Activated naive CD8-positive, alpha-beta T cell treated with anti-CD3 and anti-CD28 coated beads, Interleukin-2, amount 50 U/mL, for 24 hours (primary cell): ENCODE results near the gene AKR1D1.
A peak's percentile ranks its signal among the peaks of the same experiment; 100 is the strongest.
"Not testable (repeated sequence)": the region's sequence is repeated elsewhere in the genome, so short reads cannot be mapped to it uniquely, and the experiment has no call there.

ENCODE experiments used
- ATAC-seq: fragments of 150-1000 bp; cut with Tn5 transposase; one replicate; pipeline ENCODE4 v1.10.0; 2021
- DNase-seq: peaks from one replicate; pipeline ENCODE4 v3.0.0; 2021
- H3K27ac Mint-ChIP-seq: one replicate; pipeline ENCODE4 v1.8.0; 2021; ENCODE audit warnings: mild to moderate bottlenecking, mixed read lengths
- H3K27me3 Mint-ChIP-seq: one replicate; pipeline ENCODE4 v1.8.0; 2021; ENCODE audit warnings: mixed read lengths
- H3K36me3 Mint-ChIP-seq: one replicate; pipeline ENCODE4 v1.8.0; 2021; ENCODE audit warnings: low read depth, mixed read lengths
- H3K4me1 Mint-ChIP-seq: one replicate; pipeline ENCODE4 v1.8.0; 2021; ENCODE audit warnings: mixed read lengths
- H3K4me3 Mint-ChIP-seq: one replicate; pipeline ENCODE4 v1.8.0; 2021; ENCODE audit warnings: mild to moderate bottlenecking, moderate library complexity, mixed read lengths
- H3K9me3 Mint-ChIP-seq: one replicate; pipeline ENCODE4 v1.8.0; 2021; ENCODE audit warnings: mixed read lengths

Gene AKR1D1

DNA sequence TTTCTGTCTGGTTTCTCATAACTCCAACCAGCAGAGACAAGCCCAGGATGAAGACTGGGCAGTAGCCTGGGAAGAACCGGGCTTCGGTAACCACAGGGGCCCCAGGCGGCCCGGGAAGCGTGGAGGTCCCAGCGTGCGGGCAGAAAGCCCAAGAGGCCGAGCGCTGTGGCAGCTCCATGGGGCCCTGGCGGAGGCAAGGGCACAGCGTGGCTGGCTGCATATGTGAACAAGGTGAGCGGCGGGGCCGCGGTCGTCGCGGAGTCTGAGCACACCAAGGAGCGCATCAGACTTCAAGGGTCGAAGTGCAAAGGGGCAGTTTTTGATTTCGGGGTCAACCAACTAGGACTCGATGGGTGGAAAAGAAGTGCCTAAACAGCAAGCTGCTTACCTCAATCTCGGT, 45.9 kb downstream of the AKR1D1 start:
- Mint-ChIP-seq H3K4me3 (no peak overlapping the region), H3K4me1 (peaks cover 2% of the 10 kb centered on the region), H3K36me3 (no peaks in the 10 kb centered on the region), H3K27me3 (no peaks in the 10 kb centered on the region), H3K27ac (no peak overlapping the region), H3K9me3 (no peaks in the 10 kb centered on the region)
- ATAC-seq (no peak), DNase-seq (no peak)

DNA sequence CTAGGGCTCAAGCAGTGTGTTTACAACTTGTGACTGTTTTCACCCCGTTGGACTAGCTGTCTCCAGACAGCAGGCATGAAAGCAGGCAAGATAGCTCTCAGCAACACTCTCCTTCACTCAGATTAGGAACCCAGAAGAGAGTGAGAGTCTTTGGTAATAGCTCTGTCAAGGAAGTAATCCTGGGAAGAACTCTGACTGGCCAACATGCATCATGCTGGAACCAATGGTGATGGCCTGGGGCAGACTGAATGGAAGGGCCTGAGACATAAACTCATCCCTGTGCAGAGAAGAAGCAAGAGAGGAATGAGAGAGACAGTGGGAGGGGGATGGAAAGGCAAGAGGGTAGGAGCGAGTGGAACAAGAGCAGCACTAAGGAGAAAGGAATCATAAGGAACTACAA, 48.9 kb downstream of the AKR1D1 start:
- Mint-ChIP-seq H3K27me3 (no peaks in the 10 kb centered on the region), H3K27ac (no peak overlapping the region), H3K4me3 (no peak overlapping the region), H3K9me3 (no peaks in the 10 kb centered on the region), H3K36me3 (no peaks in the 10 kb centered on the region), H3K4me1 (peaks cover 2% of the 10 kb centered on the region)
- DNase-seq, result no peak
- ATAC-seq, result no peak

DNA sequence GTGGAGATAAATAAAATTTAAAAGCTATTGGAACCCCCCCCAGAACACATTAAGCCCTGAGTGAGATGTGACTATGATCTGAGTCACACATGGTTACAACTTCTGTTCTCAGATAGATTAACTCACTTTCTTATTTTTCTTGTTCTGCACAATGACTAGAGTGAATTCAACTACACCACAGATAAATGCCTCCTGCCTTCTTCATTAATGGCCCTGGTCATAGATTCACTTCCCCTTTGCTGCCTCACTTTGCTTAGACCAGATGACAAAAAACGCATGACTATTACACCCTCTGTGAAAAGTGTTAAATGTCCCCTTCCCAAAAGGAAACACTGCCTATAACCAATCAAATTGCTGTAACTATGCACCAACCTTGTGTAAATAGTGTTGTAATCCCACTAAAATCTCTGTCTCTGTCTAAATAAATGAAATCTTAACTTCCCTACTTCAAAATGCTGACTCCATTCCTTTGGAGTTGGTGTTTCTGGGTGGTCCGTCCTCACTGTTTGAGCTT, 49.4 kb downstream of the AKR1D1 start:
- ATAC-seq, result no peak

DNA sequence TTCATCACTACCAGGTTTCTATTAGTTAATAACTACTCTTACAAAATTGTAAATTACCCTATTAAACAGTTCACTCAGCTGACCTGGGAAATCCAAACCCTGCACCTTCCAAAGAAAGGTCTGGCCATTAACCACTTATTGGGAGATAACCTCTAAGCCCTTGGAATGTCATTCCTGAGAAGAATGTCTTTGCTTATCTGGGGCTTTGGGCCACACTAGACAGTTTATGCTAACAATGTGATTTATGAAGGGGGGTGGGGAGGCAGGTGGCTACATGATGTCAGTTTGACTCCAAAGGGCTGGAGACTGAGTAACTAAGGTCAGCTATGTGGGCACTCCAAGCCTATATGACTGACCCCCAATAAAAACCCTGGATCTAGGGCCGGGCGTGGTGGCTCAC, 50.7 kb downstream of the AKR1D1 start:
- Mint-ChIP-seq H3K27me3 (no peaks in the 10 kb centered on the region), H3K4me1 (peaks cover 2% of the 10 kb centered on the region), H3K9me3 (no peaks in the 10 kb centered on the region), H3K27ac (no peak overlapping the region), H3K36me3 (no peaks in the 10 kb centered on the region), H3K4me3 (no peak overlapping the region)
- ATAC-seq (no peak), DNase-seq (no peak)

More for the DNA sequence above, 49.4 kb downstream of the AKR1D1 start:
- Mint-ChIP-seq H3K27me3 (no peaks in the 10 kb centered on the region), H3K9me3 (no peaks in the 10 kb centered on the region), H3K36me3 (no peaks in the 10 kb centered on the region), H3K4me1 (peaks cover 2% of the 10 kb centered on the region), H3K27ac (no peak overlapping the region), H3K4me3 (no peak overlapping the region)
- no peak for DNase-seq

DNA sequence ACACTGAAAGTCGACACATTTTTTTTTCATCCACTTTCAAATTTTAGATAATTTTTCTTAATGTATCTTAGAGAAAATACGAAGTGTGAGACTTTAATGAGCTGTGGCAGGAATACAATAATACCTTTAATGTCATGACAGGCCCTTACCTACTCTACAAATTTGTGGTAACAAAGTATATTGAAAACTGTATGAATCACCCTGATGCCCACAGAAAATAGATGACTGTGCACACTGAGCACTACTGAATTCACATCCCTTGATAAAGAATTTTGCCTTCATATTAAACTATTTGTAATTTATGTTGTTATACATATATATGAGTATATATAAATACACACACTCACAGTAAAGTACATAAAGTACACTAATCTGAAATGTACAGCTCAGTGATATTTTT, 51.7 kb downstream of the AKR1D1 start:
- ATAC-seq (no peak), DNase-seq (no peak)
- H3K9me3 Mint-ChIP-seq, result no peaks in the 10 kb centered on the region
- peaks cover 2% of the 10 kb centered on the region for H3K4me1 Mint-ChIP-seq
- no peak overlapping the region for H3K27ac Mint-ChIP-seq
- no peaks in the 10 kb centered on the region for H3K27me3 Mint-ChIP-seq
- no peak overlapping the region for H3K4me3 Mint-ChIP-seq
- H3K36me3 Mint-ChIP-seq, result no peaks in the 10 kb centered on the region

DNA sequence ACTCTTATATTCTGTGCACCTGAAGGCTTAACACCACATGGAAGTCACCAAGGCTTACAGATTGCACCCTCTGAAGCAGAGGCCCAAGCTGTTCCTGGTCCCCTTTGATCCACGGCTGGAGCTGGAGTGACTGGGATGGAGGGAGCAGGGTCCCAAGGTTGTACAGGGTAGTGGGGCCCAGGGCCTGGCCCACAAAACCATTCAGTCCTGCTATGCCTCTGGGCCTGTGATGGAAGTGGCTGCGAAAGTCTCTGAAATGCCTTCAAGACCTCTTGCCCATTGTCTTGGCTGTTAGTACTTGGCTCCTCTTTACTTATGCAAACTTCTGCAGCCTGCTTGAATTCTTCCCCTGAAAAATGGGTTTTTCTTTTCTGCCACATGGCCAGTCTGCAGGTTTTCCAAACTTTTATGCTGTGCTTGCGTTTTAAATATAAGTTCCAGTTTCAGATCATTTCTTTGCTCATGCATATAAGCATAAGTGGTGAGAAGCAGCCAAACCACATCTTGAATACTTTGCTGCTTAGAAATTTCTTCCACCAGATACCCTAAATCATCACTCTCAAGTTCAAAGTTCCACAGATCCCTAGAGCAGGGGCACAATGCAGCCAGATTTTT, 53.4 kb downstream of the AKR1D1 start:
- Mint-ChIP-seq H3K9me3 (no peaks in the 10 kb centered on the region), H3K27ac (no peak overlapping the region), H3K36me3 (no peaks in the 10 kb centered on the region), H3K4me1 (peaks cover 2% of the 10 kb centered on the region), H3K27me3 (no peaks in the 10 kb centered on the region), H3K4me3 (no peak overlapping the region)
- no peak for ATAC-seq
- no peak for DNase-seq

DNA sequence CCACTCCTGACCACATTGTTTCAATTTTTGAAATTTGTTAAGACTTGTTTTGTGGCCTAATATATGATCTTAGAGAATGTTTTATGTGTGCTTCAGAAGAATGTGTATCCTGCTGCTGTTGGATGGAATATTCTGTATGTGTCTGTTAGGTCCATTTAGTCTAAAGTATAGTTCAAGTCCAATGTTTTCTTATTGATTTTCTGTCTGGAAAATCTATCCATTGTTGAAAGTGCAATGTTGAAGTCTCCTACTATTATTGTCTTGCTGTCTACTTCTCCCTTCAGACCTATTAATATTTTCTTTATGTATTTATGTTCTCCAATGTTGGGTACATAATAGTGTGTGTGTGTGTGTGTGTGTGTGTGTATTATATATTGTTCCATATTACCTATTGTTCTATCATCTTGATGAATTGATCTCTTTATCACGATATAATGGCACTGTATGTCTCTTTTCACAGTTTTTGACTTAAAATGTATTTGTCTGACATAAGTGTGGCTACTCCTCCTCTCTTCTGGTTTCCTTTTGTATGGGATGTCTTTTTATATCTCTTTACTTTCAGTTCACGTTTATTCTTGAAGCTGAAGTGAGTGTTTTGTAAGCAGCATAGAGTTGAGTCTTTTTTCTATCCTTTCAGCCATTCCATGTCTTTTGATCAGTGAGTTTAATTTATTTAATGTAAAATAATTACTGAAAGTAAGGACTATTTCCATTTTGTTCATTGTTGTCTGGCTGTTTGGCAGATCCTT, 61.3 kb downstream of the AKR1D1 start:
- H3K4me3 Mint-ChIP-seq, result no peak overlapping the region
- no peak overlapping the region for H3K27ac Mint-ChIP-seq
- no peaks in the 10 kb centered on the region for H3K4me1 Mint-ChIP-seq
- DNase-seq (no peak), ATAC-seq (no peak)
- peaks cover 14% of the 10 kb centered on the region for H3K27me3 Mint-ChIP-seq
- no peaks in the 10 kb centered on the region for H3K36me3 Mint-ChIP-seq
- no peaks in the 10 kb centered on the region for H3K9me3 Mint-ChIP-seq

DNA sequence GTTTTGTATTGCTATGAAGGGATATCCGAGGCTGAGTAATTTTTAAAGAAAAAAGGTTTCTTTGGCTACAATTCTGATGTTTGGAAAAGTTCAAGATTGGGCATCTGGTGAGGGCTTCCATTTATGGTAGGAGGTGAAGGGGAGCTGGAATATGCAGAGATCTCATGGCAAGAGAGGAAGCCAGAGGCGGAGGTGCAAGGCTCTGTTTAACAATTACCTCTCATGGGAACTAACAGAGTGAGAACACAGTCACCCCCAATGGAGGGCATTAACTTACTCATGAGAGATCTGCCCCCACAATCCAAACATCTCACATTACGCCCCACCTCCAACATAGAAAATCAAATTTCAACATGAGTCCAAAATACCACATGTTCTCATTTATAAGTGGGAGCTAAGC, 62.0 kb downstream of the AKR1D1 start:
- H3K4me1 Mint-ChIP-seq, result no peaks in the 10 kb centered on the region
- H3K36me3 Mint-ChIP-seq, result no peaks in the 10 kb centered on the region
- DNase-seq, result no peak

DNA sequence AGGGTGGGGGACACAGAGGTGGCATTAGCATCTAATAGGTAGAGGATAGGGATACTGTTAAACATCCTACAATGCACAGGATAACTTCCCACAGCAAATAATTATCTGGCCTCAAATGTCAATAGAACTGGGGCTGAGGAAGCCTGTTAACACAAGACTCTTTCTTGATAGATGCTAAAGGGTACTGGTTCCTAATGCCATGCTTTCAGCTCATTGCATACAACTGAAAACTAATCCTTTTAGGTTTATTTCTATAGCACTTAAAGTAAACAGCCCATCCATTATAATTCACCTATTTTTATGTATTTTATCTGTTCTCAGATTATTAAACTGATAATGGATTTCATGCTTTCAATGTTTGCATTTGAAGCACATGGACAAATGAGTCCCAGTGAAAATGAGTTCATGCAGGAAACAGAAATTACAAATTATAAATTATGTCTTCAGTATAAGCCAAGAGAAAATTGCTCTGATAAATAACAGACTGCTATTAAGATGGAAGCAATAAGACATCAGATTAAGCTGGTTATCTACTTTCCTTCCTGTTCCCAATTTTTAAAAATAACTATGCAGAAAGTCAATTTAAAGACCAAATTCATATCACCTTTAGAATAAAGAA, 66.4 kb downstream of the AKR1D1 start:
- Mint-ChIP-seq H3K36me3 (no peaks in the 10 kb centered on the region), H3K27me3 (peaks cover 29% of the 10 kb centered on the region), H3K9me3 (no peaks in the 10 kb centered on the region), H3K4me3 (no peak overlapping the region), H3K27ac (no peak overlapping the region), H3K4me1 (peaks cover 8% of the 10 kb centered on the region)
- DNase-seq (no peak), ATAC-seq (no peak)

More for the DNA sequence above, 62.0 kb downstream of the AKR1D1 start:
- H3K27me3 Mint-ChIP-seq, result peaks cover 14% of the 10 kb centered on the region
- no peak for ATAC-seq
- H3K9me3 Mint-ChIP-seq, result no peaks in the 10 kb centered on the region
- H3K4me3 Mint-ChIP-seq, result no peak overlapping the region
- H3K27ac Mint-ChIP-seq, result no peak overlapping the region

DNA sequence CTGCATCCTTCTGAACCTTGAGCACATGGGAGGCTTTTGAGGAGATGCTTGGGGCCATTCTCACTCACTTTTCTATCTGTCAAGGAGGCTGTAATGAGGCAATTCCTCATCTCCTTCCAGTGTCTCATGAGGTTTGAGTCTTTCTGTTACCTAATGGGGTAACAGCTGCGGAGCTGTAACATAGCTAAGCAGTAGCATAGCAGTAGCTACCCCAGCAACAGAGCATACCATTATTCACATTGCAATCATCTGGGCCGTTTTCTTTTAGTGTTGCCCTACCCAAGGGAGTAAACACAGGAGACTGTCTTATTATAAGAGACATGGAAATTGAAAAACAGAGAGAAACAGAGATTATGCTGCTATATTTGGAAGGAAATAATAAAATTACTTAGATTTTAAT, 68.7 kb downstream of the AKR1D1 start:
- peaks cover 8% of the 10 kb centered on the region for H3K4me1 Mint-ChIP-seq
- no peak for DNase-seq
- no peaks in the 10 kb centered on the region for H3K36me3 Mint-ChIP-seq
- H3K4me3 Mint-ChIP-seq, result no peak overlapping the region
- H3K27ac Mint-ChIP-seq, result no peak overlapping the region
- H3K27me3 Mint-ChIP-seq, result peaks cover 23% of the 10 kb centered on the region
- H3K9me3 Mint-ChIP-seq, result no peaks in the 10 kb centered on the region
- ATAC-seq, result no peak

DNA sequence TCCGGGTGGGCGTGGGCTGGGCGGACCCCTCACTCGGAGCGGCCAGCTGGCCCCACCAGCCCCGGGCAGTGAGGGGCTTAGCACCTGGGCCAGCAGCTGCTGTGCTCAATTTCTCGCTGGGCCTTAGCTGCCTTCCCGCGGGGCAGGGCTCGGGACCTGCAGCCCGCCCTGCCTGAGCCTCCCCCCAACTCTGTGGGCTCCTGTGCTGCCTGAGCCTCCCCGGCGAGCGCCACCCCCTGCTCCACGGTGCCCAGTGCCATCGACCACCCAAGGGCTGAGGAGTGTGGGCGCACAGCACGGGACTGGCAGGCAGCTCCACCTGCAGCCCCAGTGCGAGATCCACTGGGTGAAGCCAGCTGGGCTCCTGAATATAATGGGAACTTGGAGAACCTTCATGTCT, 70.0 kb downstream of the AKR1D1 start:
- H3K4me1 Mint-ChIP-seq, H3K27ac Mint-ChIP-seq, H3K4me3 Mint-ChIP-seq, DNase-seq, H3K9me3 Mint-ChIP-seq, ATAC-seq, H3K36me3 Mint-ChIP-seq: not testable (repeated sequence)
- H3K27me3 Mint-ChIP-seq, result peaks cover 21% of the 10 kb centered on the region

DNA sequence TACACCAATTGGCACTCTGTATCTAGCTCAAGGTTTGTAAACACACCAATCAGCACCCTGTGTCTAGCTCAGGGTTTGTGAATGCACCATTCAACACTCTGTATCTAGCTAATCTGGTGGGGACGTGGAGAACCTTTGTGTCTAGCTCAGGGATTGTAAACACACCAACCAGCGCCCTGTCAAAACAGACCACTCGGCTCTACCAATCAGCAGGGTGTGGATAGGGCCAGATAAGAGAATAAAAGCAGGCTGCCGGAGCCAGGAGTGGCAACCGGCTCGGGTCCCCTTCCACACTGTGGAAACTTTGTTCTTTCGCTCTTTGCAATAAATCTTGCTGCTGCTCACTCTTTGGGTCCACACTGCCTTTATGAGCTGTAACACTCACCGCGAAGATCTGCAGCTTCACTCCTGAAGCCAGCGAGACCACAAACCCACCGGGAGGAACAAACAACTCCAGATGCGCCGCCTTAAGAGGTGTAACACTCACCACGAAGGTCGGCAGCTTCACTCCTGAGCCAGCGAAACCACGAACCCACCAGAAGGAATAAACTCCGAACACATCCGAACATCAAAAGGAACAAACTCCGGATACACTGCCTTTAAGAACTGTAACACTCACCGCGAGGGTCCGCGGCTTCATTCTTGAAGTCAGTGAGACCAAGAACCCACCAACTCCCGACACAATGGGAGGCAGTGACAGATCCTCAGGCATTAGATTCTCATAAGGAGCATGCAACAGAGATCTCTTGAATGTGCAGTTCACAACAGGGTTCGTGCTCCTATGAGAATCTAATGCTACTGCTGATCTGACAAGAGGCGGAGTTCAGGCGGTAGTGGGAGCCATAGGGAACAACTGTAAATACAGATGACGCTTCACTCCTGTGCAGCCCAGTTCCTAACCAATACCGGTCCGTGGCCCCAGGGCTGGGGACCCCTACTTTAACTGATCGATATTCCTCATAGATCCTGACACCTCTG, 70.8 kb downstream of the AKR1D1 start:
- not testable (repeated sequence) for ATAC-seq, H3K4me1 Mint-ChIP-seq
- H3K4me3 Mint-ChIP-seq, result peak overlapping the region; percentile 48

DNA sequence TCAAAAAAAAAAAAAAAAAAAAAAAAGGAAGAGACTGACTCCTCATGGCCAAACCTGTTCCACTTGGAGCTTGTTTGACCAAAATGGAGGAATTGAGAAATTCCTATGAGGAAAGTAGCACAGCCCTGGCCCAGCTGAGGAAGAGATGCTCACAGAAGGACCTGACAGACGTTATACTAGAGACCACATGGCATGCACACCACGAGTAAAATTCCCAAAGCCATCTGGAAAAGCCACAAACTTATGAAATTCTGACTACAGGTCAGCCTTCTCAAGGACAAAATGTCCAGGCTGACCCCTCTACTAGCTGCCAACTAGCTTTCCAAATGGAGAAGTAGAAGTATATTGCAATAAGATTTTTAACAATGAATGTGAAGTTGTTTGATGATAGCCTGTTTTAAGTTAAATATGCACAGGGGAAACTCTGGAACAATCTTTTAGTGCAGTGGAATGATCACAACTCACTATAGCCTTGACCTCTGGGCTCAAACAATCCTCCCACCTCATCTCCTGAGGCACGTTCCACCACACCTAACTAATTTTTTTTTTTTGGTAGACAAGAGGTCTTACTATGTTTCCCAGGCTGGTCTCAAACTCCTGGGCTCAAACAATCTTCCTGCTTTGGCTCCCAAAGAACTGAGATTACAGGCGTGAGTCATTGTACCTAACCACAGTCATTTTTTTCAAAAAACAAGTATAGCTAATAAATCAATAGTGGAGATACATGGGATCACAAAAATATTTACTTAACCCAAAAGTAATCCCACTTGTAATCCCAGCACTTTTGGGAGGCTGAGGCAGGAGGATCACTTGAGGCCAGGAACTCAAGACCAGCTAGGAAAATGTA, 75.7 kb downstream of the AKR1D1 start:
- ATAC-seq (no peak), DNase-seq (no peak)
- no peaks in the 10 kb centered on the region for H3K36me3 Mint-ChIP-seq
- peaks cover 5% of the 10 kb centered on the region for H3K4me1 Mint-ChIP-seq
- no peaks in the 10 kb centered on the region for H3K9me3 Mint-ChIP-seq
- H3K4me3 Mint-ChIP-seq, result no peak overlapping the region
- H3K27ac Mint-ChIP-seq, result no peak overlapping the region
- H3K27me3 Mint-ChIP-seq, result peaks cover 6% of the 10 kb centered on the region

More for the DNA sequence above, 70.8 kb downstream of the AKR1D1 start:
- H3K36me3 Mint-ChIP-seq, DNase-seq, H3K27ac Mint-ChIP-seq, H3K9me3 Mint-ChIP-seq: not testable (repeated sequence)
- peaks cover 16% of the 10 kb centered on the region for H3K27me3 Mint-ChIP-seq
